PFSK-1 (cell line): ENCODE results near the gene MYO1C.

Experiments used
- FOXP2 ChIP-seq: optimal IDR thresholded peaks from 2 replicates; pipeline ENCODE3; 2011; ENCODE audit warnings: borderline replicate concordance, control low read depth, inconsistent platforms; ENCODE audit not compliant: insufficient read depth; ENCODE audit errors: extremely low read length, extremely low read depth
- POLR2AphosphoS5 ChIP-seq: IDR thresholded peaks from 2 replicates; pipeline ENCODE4 v1.6.1; 2012; ENCODE audit warnings: low read depth, mild to moderate bottlenecking, control low read depth, low read length, moderate library complexity
- REST ChIP-seq, 2 experiments: IDR thresholded peaks; 2 replicates each; pipeline versions ENCODE4 v1.6.1 to v1.8.0; 2011 to 2012; ENCODE audit warnings: low read depth in 2 of 2, low read length in 2 of 2, control low read depth in 1 of 2, inconsistent platforms in 1 of 2, mild to moderate bottlenecking in 1 of 2, moderate library complexity in 1 of 2; ENCODE audit not compliant: insufficient read depth in 1 of 2
- SIN3A ChIP-seq: IDR thresholded peaks from 2 replicates; pipeline ENCODE4 v1.6.1; 2012; ENCODE audit warnings: mild to moderate bottlenecking, low read length, moderate library complexity, borderline replicate concordance; ENCODE audit not compliant: insufficient read depth
- TAF1 ChIP-seq: IDR thresholded peaks from 2 replicates; pipeline ENCODE4 v1.6.1; 2012; ENCODE audit warnings: low read length, control low read depth, borderline replicate concordance; ENCODE audit not compliant: insufficient read depth

MYO1C gene

GRCh38 chr17:1480747-1481465, 11.6 kb downstream of the MYO1C start:
- TF ChIP-seq TAF1 (no peak), SIN3A (no peak)

- TF ChIP-seq POLR2AphosphoS5 (no peak), FOXP2 (no peak), REST (IDR thresholded peaks at IDR 0.05; ENCODE audit: insufficient read depth in 1 of 2, low read depth in 2 of 2, low read length in 2 of 2) (no peak), TAF1 (no peak), SIN3A (no peak)
These were observed 14.1 kb downstream of the MYO1C start for GRCh38 chr17:1478418-1478817.

GRCh38 chr17:1475321-1475854, 17.1 kb downstream of the MYO1C start:
- no peak for TF ChIP-seq POLR2AphosphoS5
- no peak for TF ChIP-seq FOXP2
- no peak for TF ChIP-seq REST (IDR thresholded peaks at IDR 0.05; ENCODE audit: insufficient read depth in 1 of 2, low read depth in 2 of 2, low read length in 2 of 2)

GRCh38 chr17:1474402-1475189, 17.9 kb downstream of the MYO1C start:
- TF ChIP-seq POLR2AphosphoS5, result no peak
- TF ChIP-seq SIN3A, result no peak
- TF ChIP-seq REST (IDR thresholded peaks at IDR 0.05; ENCODE audit: insufficient read depth in 1 of 2, low read depth in 2 of 2, low read length in 2 of 2), result no peak
- TF ChIP-seq FOXP2, result no peak
- no peak for TF ChIP-seq TAF1

GRCh38 chr17:1473841-1474240, 18.6 kb downstream of the MYO1C start:
- TF ChIP-seq SIN3A, result no peak
- TF ChIP-seq TAF1, result no peak
- no peak for TF ChIP-seq POLR2AphosphoS5
- TF ChIP-seq FOXP2, result no peak
- no peak for TF ChIP-seq REST (IDR thresholded peaks at IDR 0.05; ENCODE audit: insufficient read depth in 1 of 2, low read depth in 2 of 2, low read length in 2 of 2)
